NAMALWA (cell line): ENCODE results near the gene FAM13A.

Experiments used
- DNase-seq: peaks from one replicate; pipeline ENCODE4 v3.0.0-alpha.2; 2015; ENCODE audit warnings: low spot score

The FAM13A gene

DNA sequence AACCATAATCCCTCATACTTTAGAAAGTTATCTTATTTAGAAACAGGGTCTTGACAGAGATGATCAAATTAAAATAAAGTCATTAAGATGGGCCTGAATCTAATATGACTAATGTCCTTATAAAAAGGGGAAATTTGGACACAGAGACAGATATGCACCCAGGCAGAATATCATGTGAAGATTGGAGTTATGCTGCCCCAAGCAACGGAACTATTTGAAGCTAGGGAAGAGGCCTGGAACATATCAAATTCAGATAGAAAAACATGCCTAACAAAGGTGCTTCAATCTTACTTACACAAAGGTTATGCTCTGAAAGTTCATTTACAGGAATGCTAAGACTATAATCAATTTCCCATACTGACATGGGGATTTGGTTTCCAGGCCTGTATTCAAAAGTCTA is 246.7 kb downstream of the FAM13A start:
- DNase-seq, result no peak

GRCh38 chr4:88809576-88810219 is 247.3 kb downstream of the FAM13A start:
- DNase-seq, result no peak

DNA sequence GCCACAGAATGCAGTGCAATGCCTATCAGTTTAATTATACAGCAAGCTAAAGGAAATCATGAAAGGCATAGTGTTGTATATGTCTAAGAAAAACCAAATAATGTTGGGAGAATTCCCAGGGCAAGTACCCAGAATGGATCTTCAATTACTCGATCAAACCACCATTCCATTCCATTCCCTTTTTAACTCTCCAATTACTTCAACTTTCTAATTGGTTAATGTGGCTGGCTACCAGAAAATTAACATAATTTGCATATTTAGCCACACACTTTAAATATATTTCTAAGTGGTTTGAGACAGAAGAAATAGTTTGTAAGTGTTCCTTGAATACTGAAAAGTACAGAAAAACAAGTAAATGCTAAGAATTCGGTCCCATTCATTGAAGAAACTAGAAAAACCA is 247.9 kb downstream of the FAM13A start:
- no peak for DNase-seq

GRCh38 chr4:88807499-88807898 is 249.5 kb downstream of the FAM13A start:
- no peak for DNase-seq

GRCh38 chr4:88804234-88804633 is 252.8 kb downstream of the FAM13A start:
- DNase-seq, result no peak

DNA sequence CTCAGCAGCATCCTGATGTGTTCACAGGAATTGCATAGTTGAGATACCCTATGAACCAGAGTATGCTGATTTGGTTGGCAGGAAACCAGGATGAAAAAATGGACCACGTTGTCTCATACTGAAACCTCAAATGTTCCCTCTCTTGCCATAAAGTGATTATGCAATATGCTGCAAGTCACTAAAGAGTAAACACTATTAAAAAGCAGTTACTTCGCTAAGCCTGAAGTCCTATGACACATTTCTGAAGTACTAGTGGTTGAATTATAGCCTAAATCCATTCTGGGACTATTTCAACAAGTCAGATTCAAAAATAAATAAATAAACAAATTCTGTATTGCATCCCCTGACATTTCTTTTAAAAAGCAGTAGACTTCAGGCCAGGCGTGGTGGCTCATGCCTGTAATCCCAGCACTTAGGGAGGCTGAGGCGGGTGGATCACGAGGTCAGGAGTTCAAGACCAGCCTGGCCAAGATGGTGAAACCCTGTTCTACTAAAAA is 253.3 kb downstream of the FAM13A start:
- no peak for DNase-seq

DNA sequence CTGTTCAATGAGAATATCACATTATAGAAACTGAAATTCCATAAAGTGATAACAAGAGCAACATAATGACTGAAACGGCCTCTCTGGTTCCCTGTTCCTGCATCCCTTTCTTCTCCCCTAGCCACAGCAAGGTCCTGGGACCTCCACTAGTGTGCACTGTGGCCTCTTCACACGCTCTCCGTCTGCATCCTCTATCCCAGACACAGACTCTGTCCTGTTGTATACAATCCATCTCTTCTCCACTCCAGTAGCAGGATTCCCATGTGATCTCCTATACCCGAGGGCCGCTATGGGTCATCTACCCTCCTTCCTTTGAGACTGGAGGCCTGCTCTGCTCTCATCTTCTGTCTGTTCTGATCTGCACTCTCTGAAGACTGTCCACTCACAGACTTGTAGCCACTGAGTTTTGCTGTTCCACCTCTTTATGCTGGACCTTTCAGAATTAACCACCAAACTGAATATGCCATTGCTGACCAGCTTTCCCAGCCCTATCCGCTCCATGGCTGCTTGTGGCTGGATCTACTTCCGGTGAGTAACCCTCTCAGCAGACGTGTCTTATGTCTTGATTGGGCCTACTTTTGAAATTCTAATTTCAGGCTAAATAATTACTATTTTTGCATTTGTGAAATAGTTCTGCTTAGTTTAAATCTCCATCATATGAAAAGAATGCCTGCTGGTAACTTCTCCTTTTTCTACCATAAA is 254.2 kb downstream of the FAM13A start:
- no peak for DNase-seq

DNA sequence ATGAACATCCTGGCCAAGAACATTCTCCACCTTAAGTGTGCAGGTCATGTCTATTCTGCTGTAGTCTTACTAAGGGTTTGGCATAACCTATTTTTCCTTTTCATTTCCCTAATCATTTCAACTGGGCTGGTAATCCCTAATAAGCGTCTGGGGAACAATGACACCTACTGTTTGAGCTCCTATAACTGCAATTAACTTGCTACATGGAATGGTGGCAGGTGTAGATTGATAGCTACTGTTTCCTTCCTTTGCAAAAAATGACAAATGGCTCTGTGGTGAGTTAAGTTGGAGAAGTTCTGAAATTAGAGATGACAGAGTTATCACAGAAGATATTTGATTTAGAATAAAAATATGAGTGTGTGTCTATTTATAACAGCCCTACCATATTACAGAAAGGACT is 254.8 kb downstream of the FAM13A start:
- DNase-seq, result no peak

DNA sequence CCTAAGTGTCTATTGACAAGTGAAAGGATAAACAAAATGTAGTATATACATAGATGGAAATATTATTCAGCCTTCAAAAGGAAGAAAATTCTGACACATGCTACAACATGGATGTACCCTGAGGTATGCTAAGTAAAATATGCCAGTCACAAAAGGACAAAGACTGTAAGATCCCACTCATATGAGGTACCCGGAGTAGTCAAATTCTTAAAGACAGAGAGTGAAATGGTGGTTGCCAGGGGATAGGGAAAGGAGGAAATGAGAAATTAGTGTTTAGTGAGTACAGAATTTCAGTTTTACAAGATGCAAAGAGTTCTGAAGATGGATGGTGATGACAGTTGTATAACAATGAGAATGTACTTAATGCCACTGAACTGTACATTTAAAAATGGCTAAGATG is 257.1 kb downstream of the FAM13A start:
- DNase-seq, result no peak

DNA sequence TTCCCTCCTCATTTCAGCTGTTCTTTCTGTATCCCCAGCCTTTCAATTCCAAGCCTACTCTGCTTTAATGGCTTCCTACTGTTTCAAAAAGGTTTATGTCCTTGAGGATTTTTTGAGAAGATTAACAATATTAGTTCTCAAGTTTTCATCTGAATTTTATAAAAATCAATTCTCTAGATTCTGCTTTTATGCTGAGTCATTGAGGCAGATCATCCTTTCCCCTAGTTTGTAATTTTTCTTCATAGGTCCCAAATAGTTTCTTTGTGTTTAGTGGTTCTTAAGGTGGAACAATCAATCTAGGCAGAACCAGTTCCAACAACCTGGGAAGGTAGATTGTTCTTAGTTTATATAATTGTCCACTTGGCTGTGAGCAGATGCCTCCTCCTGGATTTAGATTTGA is 259.3 kb downstream of the FAM13A start:
- DNase-seq, result no peak

DNA sequence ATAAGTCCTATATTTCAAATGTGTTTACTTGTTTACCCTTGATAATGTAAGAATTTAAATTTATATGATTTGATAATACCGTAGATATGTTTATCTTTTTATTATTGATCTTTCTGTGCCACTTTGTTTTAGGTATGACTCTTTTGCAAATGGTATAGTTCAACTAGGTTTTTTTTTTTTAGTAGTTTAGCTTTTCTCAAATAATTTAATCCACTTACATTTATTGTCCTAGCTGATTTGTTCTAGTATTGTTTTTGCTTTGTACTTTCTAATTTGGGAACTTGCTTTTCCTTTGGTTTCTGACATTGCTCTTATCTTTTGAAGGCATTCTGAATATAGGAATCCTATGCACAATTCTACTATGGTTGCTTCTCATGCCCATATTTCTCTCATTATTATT is 260.4 kb downstream of the FAM13A start:
- no peak for DNase-seq

DNA sequence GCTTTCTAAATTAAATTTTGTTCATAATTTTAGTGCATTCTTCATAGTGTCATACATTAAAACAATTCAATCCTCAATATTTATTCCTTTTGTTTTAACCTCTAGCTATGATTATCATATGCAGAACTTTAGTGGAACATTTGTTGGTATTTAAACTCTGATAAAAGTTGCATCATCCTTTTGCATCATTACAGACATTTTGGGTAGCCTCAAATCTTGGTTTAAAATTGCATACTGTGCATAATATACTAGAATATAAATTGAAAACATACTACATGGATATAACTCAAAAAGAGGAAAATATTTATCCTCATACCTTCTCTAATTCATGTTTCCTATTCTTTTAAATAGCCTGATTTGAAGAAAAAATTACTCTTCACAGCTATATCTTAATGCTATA is 262.0 kb downstream of the FAM13A start:
- no peak for DNase-seq

- no peak for DNase-seq
Measured at GRCh38 chr4:88794087-88794690, 262.8 kb downstream of the FAM13A start.

DNA sequence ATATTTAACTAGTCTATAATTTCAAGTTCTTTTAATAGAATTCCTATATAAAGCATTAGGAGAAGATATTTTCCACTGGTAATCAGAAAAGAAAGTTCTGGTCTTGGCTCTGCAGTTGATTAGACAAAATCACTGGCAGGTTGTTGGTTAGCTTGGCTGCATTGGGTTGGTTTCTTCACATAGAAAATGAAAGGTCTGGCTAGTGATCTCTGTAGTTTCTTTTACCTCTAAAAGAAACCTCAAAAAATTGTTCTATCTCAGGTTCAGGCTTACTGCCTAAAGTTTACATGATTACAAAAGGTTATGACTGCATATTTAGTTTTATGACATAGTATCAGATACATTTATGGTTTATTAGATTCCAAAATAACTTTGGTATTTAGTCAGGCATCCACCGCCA is 263.5 kb downstream of the FAM13A start:
- no peak for DNase-seq

GRCh38 chr4:88792821-88793220 is 264.2 kb downstream of the FAM13A start:
- DNase-seq, result no peak

- DNase-seq, result no peak
Measured at GRCh38 chr4:88792268-88792781, 264.7 kb downstream of the FAM13A start.

- DNase-seq, result peak; percentile 48
Measured at GRCh38 chr4:88791274-88791673, 265.7 kb downstream of the FAM13A start.

DNA sequence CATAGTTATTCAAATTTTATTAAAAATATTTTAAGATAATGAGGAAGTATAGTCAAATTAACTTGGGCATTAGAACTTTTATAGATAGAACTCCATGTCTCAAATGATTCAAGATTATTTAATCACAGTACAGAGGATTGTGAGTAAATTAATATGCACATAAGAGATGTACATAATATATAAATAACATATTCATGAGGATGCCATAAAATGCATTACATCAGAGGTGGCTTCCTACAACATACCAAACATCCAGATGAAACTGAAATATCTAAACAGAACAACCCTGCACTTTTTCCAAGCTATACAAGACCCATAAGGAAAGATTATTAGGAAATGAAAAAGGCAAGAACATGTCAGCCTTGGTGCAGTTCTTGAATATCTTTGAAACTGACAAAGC is 268.1 kb downstream of the FAM13A start:
- DNase-seq, result no peak

GRCh38 chr4:88788424-88788823 is 268.6 kb downstream of the FAM13A start:
- no peak for DNase-seq

GRCh38 chr4:88786011-88786410 is 271.0 kb downstream of the FAM13A start:
- DNase-seq, result no peak

GRCh38 chr4:88780389-88780788 is 276.6 kb downstream of the FAM13A start:
- no peak for DNase-seq

DNA sequence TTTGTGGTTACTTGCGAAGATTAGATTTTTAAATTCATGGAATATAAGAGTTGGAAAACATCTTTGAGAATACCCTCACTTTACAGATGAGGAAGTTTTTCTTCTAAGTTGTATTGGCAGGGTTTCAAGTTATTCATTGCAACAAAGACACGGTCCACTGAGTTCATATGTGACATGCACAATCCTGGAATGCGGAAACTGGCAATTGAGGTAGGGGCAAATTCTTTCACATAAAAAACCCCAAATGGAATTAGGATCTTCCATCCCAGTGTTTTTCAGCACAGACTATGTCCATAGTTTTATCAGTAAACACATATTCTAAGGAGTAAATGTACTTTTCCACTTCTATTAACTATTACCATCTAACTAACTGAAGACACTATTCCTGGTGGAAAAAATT is 277.6 kb downstream of the FAM13A start:
- no peak for DNase-seq

GRCh38 chr4:88775529-88775928 is 281.5 kb downstream of the FAM13A start:
- peak; percentile 6 for DNase-seq
